Loucy (cell line): ENCODE results near the gene CMKLR1.

Experiments used
- EZH2phosphoT487 ChIP-seq: fragments of 200-600 bp; IDR thresholded peaks from 2 replicates; pipeline ENCODE4 v1.6.1; 2018; ENCODE audit warnings: antibody characterized with exemption, mild to moderate bottlenecking, moderate library complexity, borderline replicate concordance
- TF ChIP-seq, protein P1 (sequence below): fragments of 200-600 bp; sonication (generic); conservative IDR thresholded peaks from 2 replicates; pipeline ENCODE4 v1.5.1; 2014; ENCODE audit warnings: mild to moderate bottlenecking, antibody characterized with exemption, low read length

DNA sequence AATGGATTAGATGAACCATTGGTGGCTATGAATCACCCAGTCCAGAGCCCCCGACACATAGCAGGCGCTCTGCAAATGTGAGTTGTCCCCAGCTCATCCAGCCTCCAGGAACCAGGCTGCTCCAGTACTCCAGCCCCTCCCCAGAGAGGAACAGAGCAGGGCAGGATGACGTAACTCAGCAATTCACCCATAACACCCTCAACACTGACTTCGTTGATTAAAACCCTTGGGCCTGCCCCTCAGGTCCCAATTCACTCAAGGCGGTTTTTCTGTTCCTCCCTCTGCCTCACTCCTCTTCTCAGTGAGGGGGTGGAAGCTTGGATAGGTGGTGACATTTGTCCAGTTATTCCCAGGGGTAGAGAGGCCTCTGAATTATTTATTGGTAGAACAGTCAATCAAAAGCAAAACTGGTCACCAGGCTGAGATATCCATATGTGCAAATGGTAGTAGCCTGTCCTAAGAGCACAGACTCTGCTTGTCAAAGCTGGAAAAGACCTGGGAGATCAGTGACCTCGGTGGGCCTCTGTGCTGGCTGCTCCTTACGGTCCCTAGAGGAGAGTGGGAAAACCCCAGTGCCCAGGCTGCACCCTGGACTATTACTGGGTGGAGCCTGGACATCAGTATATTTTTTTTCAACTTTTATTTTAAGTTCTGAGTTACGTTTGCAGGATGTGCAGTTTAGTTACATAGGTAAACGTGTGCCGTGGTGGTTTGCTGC lies 97.0 kb downstream of the CMKLR1 start:
- TF ChIP-seq, protein P1, sequence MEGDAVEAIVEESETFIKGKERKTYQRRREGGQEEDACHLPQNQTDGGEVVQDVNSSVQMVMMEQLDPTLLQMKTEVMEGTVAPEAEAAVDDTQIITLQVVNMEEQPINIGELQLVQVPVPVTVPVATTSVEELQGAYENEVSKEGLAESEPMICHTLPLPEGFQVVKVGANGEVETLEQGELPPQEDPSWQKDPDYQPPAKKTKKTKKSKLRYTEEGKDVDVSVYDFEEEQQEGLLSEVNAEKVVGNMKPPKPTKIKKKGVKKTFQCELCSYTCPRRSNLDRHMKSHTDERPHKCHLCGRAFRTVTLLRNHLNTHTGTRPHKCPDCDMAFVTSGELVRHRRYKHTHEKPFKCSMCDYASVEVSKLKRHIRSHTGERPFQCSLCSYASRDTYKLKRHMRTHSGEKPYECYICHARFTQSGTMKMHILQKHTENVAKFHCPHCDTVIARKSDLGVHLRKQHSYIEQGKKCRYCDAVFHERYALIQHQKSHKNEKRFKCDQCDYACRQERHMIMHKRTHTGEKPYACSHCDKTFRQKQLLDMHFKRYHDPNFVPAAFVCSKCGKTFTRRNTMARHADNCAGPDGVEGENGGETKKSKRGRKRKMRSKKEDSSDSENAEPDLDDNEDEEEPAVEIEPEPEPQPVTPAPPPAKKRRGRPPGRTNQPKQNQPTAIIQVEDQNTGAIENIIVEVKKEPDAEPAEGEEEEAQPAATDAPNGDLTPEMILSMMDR, result no peak
- TF ChIP-seq EZH2phosphoT487, result no peak
